ENCODE data around the gene ENTPD8.

DNA sequence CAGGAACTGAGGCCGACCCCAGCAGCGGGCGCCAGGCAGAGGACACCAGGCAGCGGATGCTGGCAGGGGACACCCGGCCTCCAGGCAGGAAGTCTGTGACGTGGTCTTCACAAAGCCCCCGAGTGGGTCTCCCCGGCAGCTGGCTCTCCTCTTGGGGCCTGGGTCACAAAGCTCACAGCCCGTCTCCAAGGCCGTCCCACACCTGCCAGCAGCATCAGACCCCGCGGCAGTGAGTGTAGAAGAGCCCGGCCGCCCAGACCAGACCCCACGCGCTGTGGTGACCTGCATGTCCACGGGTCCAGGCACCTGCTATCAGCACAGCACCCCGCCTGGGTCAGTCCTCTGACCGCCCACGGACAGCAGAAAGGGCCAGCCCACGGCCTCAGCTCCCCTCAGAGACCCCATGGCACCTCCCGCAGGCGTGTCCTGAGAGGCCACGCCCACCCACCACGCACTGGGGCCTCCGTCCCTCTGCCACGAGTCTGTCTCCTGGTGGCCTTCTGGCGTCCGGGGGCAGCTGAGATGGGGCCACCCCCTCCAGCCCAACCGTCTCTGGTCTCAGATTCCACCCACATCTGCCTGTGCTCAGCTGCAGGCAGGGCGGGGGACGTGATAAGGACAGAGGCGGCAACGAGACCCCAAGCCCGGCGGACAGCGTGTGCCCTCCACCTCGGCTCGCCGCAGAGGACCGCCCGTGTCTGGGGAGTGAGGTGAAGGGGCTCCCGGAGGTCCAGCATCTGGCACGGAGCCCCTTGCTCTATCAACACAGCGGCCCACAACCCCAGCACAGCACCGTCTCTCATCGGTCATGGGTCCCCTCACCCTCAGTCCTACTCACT is 52.3 kb downstream of the ENTPD8 start:
- TF ChIP-seq POLR2A (IDR thresholded peaks at IDR 0.05; ENCODE audit: low read depth, low read length) (no peak), CTCF (conservative IDR thresholded peaks at IDR 0.05; ENCODE audit: low read depth, low read length) (no peak), MAFK (IDR thresholded peaks at IDR 0.05; ENCODE audit: low read depth, low read length) (no peak), MXI1 (IDR thresholded peaks at IDR 0.05; ENCODE audit: borderline replicate concordance, low read depth, low read length) (no peak), BHLHE40 (IDR thresholded peaks at IDR 0.05; ENCODE audit: low read depth, low read length) (no peak), RAD21 (IDR thresholded peaks at IDR 0.05; ENCODE audit: low read length) (no peak), FOS (IDR thresholded peaks at IDR 0.05; ENCODE audit: low read depth, low read length) (no peak), SMC3 (IDR thresholded peaks at IDR 0.05; ENCODE audit: low read depth, low read length) (no peak), MAZ (IDR thresholded peaks at IDR 0.05; ENCODE audit: borderline replicate concordance, low read depth, low read length) (no peak), RCOR1 (IDR thresholded peaks at IDR 0.05; ENCODE audit: insufficient replicate concordance, low read length) (no peak), CHD1 (IDR thresholded peaks at IDR 0.05; ENCODE audit: low read depth, low read length) (no peak)
- TF ChIP-seq, protein P1, sequence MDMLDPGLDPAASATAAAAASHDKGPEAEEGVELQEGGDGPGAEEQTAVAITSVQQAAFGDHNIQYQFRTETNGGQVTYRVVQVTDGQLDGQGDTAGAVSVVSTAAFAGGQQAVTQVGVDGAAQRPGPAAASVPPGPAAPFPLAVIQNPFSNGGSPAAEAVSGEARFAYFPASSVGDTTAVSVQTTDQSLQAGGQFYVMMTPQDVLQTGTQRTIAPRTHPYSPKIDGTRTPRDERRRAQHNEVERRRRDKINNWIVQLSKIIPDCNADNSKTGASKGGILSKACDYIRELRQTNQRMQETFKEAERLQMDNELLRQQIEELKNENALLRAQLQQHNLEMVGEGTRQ (IDR thresholded peaks at IDR 0.05; ENCODE audit: low read depth, low read length), result no peak
- TF ChIP-seq, protein P2, sequence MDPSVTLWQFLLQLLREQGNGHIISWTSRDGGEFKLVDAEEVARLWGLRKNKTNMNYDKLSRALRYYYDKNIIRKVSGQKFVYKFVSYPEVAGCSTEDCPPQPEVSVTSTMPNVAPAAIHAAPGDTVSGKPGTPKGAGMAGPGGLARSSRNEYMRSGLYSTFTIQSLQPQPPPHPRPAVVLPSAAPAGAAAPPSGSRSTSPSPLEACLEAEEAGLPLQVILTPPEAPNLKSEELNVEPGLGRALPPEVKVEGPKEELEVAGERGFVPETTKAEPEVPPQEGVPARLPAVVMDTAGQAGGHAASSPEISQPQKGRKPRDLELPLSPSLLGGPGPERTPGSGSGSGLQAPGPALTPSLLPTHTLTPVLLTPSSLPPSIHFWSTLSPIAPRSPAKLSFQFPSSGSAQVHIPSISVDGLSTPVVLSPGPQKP (IDR thresholded peaks at IDR 0.05; ENCODE audit: borderline replicate concordance, low read depth, low read length), result no peak

Data from IMR-90 (cell line).